ENCODE data around the gene TBC1D22B.
A peak's percentile ranks its signal among the peaks of the same experiment; 100 is the strongest.
"Not testable (repeated sequence)": the region's sequence is repeated elsewhere in the genome, so short reads cannot be mapped to it uniquely, and the experiment has no call there.

TBC1D22B gene

DNA sequence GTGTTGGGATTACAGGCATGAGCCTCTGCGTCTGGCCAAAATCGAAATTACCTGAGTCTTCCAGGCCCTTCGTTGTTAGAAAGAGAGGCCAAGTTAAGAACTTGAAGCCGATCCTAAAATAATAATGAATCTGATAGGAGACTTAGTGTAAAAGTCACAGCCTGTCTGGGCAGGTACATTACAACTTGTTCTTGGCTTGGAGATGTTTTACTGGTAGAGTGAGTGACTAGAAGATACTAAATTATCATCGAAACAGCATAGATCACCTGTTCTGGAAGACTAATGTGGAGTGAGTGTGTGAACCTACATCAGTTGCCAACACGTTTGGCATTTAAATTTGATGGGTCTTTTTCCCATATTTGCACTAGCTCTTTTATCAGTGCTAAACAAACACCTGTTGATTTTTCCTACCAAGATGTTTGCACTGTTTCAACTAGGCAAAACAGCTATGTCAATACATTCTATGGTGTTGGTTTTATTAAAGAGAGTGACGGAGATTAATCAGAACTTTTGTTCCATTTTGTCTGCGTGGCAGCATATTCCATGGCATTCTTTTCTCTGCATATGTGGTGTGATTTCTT, 5.0 kb downstream of the TBC1D22B start:
- no peak for FAIRE-seq

DNA sequence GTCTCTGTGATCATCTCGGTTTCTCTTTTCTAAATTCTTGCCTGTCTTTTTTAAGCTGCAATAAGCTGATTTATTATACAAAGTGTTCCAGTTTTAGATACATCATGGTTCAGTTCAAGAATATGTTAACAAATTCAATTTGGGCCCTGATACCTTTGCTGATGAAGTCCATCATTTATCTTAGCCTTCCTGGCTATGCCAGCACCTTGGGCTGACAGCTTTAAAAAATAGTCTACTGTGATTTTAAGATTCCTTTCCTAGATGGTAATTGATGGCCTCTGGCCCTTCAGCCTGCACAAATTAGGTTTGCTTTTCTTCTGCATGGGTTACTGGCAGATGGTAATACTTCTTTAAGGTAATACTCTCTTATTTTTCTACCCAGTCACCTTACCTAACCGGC, 7.4 kb downstream of the TBC1D22B start:
- no peak for DNase-seq (ENCODE audit: insufficient read length, low spot score)
- FAIRE-seq = no peak

More for the DNA sequence above, 5.0 kb downstream of the TBC1D22B start:
- no peak for DNase-seq (ENCODE audit: insufficient read length, low spot score)

DNA sequence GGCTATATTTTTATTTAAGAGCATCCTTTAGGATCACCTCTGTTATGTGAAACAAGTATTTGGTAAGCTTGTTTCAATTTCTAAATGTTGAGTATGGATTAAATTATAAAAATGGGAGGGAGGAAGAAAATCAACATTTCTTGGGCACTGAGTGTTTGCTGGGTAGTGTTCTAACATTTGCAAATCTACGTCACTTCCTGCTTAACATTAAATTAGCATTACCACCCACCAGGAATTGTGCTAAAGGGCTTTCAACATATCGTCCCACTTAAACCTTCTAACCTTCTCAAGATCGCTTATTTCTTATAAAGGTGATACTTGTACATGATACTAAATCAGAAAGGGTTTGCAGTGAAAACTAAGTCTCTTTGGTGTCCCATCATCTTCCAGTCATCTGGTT, 8.3 kb downstream of the TBC1D22B start:
- FAIRE-seq (no peak), DNase-seq (ENCODE audit: insufficient read length, low spot score) (no peak)

DNA sequence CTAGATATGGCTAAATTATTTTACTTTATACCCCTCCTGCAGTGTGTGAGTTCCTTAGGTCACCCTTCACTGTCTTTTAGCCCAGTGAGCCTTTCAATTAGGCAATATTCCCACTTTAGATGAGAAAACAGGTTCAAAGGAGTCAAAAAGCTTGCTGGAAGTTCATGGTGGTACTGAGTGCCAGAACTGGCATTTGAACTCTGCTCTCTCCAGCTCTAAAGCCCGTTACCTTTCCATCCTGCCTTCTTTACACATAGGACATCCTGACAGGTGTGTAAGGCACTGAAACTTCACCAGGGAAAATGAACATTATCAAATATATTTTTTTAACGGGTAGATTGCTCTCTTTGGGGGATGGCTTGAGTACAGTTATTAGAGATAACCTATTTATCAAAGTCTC, 11.5 kb downstream of the TBC1D22B start:
- no peak for FAIRE-seq
- no peak for DNase-seq (ENCODE audit: insufficient read length, low spot score)

DNA sequence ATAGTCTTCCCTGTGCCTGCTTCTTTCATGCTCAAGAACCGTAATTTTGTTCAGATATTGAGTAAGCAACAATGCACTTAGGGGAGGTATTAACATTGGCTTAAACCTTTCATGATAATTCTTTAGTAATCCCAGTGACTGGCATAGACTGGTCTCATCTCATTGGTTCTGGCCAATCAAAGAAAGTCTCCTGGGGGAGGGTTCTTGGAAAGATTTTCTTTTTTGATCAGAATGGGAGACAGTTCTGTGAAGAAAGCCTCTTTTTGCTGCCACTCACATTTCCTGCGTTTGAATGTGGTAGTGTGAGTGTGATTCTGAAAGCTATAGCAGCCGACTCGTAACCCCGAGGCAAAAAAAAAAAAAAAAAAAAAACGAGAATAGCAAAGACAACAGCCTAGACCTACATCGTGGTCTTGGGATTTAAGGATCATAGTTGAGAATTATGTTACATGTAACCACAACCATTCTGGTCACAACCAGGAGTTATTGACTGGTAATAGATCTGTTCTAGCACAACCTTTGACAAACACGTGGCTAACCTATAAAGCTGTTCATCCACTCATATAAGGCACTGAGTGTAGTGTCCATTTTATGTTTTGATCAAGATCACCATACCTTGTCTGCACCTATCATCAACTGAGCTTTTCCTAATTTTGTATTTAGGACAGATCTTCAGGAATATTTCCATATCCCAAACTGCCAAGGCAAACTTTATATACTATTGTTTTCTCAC, 15.4 kb downstream of the TBC1D22B start:
- FAIRE-seq (no peak), DNase-seq (ENCODE audit: insufficient read length, low spot score) (no peak)

DNA sequence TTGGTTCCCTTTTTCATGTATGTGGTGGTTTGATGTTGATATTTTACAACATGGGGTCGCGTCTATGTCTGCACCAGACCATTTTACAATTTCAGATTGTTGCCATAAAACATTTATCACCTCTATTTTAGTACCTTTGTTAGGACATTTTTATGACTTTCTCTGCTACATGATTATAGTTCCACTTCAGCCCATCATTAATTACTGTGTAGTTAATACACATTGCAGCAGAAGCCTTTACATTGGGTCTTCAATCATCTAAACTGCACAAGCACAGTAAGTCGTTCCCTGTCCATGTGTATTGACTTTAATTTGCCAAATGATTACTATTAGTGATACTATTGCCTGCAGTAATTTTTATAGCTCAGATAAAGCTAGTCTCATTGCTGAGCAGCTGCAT, 16.1 kb downstream of the TBC1D22B start:
- no peak for DNase-seq (ENCODE audit: insufficient read length, low spot score)
- FAIRE-seq = no peak

DNA sequence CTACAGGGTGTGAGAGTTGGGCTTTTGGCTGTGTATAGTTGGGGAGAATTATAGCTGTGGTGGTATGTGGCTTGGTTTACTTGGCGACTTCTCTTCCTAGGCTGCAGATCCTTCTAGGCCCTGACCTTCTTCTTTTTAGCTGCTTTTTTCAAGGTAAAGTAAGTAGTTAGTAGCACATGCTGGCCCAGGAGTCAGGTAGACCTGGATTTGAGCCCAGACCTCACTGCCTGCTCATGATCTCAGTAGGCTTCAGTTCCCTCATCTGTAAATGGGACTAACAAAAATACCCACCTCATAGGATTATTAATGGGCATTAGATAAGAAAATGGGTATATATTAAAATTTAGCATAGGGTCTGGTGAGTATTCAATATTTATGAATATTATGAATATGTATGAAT, 17.8 kb downstream of the TBC1D22B start:
- FAIRE-seq = no peak
- no peak for DNase-seq (ENCODE audit: insufficient read length, low spot score)

DNA sequence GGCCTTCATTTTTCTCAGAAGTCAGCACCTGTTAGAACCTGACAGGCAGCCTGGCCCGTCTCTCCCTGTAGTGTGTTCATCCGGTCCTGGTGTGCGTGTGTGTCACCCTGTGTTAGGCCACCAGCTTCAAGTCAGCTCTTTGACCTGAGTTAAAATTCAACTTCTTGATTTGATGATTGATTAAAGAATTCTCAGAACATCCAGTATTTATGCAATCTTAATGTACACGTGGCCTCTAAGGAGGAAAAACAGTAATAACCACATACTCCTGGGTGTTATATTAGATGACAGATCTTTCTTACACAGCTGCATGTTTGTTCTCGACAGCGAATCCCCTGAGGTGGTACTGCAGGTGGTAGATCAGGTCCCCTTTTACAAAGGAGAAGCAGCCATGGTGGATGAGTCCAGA, 19.4 kb downstream of the TBC1D22B start:
- FAIRE-seq = peak; percentile 68
- DNase-seq (ENCODE audit: insufficient read length, low spot score) = no peak

DNA sequence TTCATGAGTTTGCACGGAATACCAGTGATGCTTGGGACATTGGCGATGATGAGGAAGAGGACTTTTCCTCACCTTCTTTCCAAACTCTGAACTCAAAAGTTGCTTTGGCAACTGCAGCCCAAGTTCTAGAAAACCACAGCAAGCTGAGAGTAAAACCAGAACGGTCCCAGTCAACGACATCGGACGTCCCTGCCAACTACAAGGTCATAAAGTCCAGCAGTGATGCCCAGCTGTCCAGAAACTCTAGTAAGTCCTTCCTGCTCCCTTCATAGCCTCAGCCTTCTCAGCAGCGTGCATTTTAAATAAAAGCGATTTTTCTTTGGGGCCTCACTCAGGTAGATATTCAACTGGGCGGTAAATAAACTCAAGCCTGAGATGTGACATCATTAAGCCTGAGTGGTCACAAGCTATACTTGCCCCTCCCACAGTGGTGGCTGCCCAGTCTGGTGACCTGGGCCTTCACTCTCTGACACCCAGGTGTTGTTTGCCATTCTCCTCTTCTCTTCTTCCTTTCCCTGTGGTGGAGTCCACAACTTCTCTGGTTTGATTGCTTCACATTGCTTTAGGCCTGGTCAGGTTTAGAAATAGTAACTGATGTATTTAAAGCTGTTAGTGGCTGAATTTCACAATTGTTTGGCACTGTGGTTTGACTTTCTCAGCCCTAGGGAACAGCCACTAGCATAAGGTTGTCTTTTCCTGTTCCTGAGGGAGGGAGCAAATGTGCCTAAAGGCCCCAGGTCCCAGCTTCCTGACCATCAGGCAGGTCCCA, 22.0 kb downstream of the TBC1D22B start:
- FAIRE-seq = no peak
- DNase-seq (ENCODE audit: insufficient read length, low spot score) = no peak

DNA sequence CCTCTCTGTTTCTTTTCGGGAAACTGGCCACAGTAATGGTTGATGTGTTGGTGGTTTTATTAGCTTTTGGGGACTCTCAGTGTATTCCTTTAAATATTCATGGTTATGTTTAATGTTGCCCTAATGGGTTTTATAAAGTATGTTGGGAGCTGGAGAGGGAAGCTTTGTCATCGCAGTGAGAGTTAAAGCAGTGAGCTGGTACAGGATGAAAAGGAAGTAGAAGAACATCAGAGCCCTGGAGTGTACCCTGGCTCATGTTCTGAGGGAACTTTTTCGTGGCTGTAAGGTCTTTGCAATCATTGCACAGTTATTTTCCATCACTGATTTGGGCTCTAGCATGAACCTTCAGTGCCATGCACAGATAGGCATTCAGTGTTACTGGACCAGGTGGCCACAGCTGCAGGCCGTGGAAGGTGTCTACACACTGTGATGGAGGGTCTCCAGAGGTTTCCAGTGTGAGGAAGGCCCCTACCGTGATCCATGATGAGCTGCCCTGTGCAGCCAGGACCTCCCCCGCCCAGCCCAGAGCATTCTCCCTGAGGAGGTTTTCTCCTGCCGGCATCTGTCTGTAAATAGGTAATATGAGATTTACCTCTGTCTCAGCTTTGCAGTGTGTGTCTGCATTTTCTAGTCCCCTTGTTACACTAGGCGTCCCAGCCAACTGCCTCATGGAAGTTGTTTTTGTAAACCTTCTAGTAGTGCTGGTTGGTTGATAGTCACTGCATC, 22.8 kb downstream of the TBC1D22B start:
- DNase-seq (ENCODE audit: insufficient read length, low spot score) (no peak), FAIRE-seq (no peak)

DNA sequence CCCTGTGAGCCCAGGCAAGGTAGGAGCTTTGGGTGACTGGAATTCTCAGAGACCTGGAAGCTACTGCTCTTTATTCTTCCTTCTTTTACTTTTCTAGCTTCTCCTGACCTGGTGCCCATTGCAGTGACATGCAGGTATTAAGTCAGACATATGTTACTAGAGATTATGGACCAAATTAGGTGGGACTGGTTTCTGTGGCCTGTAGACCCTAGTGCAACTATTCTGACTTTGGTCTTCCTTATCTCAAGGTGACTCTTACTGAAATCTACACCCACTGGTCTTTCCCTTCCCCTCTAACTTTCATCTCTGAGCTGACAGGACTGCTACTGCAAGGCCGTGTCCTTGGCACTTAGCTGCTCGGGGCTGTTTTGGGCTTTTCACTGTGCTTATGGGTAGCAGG, 24.8 kb downstream of the TBC1D22B start:
- DNase-seq (ENCODE audit: insufficient read length, low spot score) = no peak
- FAIRE-seq = no peak

DNA sequence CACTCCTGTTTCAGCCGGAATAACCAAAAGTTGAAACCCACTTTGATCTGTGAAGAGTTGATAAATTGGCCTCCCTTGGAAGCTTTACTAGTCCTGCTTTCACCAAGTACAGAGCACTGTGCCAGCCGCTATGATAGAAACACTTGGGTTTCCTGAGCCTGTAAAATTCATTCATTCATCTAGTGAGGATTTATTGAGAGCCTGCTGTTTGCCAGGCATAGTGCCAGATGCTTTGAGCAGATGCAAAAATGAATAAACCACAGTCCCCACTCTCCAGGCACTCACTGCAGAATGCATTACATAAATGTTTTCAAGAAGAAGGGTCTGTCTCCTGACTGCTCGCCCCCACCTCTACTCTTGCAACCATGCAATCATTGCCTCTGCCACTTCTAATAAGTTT, 25.7 kb downstream of the TBC1D22B start:
- FAIRE-seq = no peak
- no peak for DNase-seq (ENCODE audit: insufficient read length, low spot score)

DNA sequence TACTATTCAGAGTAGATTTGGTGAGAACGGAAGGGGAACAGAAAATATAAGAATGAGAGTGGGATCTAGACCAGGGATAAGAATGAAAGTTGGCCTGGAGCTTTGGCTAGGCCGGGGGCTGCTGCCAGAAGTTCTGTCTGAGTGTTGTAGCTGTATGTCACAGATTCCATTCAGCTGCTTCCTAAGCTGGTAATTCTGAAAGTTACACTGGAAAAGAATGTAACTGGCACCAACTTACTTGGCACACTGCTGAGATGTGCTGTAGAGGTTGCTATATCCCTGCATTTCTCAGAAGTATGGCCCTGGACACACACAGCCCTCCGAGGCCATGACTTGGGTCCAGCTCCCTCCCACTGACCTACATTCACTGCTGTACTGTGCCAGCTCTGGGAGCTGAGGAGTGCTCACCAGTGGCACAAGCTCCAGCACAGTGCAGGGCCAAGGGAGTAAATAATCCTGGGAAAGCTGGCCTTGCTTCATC, 26.1 kb downstream of the TBC1D22B start:
- DNase-seq (ENCODE audit: insufficient read length, low spot score) = no peak
- FAIRE-seq = no peak

DNA sequence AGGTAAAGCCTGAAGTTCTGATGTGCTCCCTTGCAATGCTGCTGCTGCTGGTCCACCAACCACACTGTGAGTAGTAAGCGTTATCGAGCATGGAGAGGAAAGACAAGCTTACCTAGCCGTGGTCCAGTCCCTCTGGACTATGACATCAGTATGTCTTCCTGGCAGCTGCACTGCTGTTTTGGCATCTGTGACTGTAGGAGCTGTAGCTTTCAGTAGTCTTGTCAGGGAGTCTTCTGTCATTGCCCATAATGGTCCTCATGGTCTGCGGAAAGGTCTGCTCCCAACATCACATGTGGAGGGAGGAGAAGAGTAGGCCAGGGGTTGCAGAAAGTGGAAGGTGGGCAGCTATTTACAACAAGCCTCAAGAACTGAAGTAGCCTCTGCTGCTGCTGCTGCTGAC, 27.2 kb downstream of the TBC1D22B start:
- DNase-seq (ENCODE audit: insufficient read length, low spot score) = no peak
- FAIRE-seq = peak; percentile 37

DNA sequence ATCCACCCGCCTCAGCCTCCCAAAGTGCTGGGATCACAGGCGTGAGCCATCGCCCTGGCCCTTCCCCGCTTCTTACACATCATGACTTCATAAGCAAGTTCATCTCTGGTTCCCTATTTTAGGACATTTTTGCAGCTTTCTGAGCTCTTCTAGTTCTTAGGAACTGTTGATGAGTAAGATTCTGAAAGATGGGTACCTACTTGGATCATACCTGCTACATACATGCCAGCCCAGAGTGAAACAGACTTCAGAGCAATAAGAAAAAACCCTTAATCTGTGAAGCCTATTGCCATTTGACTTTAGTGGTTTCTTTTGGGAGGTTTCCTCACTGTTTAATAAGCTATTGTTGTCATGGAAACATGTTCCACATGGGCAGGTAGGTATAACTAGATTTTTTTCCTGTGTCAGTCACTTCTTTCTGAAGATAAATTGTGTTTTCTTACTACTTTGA, 28.3 kb downstream of the TBC1D22B start:
- DNase-seq (ENCODE audit: insufficient read length, low spot score) = no peak
- peak; percentile 54 for FAIRE-seq

DNA sequence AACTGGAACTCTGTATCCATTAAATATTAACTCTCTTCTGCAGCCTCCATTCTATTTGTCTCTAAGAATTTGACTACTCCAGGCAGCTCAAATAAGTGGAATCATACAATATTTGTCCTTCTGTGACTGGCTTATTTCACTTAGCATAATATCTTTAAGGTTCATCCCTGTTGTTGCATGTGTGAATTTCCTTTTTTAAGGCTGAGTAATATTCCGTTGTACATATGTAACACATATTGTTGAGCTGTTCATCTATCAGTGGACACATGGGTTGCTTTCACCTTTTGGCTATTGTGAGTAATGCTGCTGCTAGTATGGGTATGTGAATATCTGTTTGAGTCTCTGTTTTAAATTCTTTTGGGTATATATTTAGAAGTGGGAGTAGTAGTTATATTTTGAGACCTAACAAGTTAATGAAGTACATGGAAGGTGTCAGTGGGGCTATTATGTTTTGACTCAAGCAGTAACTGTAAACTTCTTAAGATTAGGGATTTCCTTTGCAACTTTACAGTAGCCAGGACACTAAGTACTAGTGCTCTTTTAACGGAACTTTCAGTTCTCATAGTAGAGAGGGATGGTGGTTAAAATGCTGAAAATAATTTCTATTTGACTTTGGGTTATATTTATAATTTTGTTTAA, 30.1 kb downstream of the TBC1D22B start:
- peak; percentile 35 for FAIRE-seq

DNA sequence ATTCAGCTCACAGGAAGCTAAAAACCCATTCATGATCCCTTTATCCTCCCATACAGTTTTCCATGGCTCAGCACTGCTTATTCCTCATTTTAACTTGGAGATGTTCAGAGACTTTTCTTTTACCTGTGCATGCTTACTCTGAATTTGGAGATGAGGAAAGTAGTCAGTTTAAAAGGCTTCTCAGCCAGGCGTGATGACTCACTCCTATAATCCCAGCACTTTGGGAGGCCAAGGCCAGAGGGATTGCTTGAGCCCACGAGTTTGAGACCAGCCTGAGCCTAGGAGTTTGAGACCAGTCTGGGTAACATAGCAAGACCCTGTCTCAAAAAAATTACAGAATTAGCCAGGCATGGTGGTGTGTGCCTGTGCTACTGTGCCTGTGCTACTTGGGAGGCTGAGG, 30.7 kb downstream of the TBC1D22B start:
- FAIRE-seq (no peak), DNase-seq (ENCODE audit: insufficient read length, low spot score) (no peak)

More for the DNA sequence above, 30.1 kb downstream of the TBC1D22B start:
- no peak for DNase-seq (ENCODE audit: insufficient read length, low spot score)

DNA sequence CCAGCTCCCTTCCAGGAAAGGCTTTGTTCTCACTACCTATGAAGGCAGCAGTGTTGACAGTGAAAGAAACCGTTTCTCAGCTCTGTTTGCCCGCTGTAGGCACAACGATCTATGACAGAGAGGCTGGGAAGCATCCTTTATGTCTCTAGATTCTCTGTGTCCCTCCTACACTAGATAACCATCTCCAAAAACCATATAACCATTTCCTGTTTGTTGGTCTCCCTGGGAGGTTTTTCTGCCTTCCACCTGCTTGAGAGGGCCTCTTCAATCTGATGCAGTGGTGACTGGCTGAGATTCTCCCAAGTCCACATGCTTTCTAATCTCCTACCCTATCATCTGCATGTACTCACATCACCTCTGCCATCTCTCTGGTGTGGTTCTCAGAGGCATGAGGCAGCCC, 32.4 kb downstream of the TBC1D22B start:
- peak; percentile 84 for FAIRE-seq
- no peak for DNase-seq (ENCODE audit: insufficient read length, low spot score)

DNA sequence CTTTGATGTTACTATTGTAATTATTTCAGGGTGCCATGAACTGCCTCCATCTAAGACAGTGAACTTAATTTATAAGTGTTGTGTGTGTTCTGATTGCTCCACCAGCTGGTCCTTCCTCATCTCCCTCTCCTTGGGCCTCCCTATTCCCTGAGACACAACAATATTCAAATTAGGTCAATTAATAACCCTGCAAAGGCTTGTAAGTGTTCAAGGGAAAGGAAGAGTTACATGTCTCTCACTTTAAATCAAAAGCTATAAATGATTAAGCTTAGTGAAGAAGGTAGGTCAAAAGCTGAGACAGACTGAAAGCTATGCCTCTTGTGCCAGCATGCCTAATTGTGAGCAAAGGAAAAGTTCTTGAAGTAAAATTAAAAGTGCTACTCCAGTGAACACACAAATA, 35.9 kb downstream of the TBC1D22B start:
- no peak for DNase-seq (ENCODE audit: insufficient read length, low spot score)
- FAIRE-seq = no peak

DNA sequence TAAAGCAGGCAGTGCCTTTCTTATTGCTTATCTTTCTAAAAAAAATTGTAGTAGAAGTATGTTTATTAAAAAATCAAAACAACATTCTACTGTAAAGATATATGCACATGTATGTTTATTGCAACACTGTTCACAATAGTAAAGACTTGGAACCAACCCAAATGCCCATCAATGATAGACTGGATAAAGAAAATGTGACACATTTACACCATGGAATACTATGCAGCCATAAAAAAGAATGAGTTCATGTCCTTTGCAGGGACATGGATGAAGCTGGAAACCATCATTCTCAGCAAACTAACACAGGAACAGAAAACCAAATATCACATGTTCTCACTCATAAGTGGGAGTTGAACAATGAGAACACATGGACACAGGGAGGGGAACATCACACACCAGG, 40.1 kb downstream of the TBC1D22B start:
- not testable (repeated sequence) for FAIRE-seq; DNase-seq (ENCODE audit: insufficient read length, low spot score)
